Stimulated activated naive CD8-positive, alpha-beta T cell treated with anti-CD3 and anti-CD28 coated beads, Interleukin-15, Interleukin-2, amounts not matched to agents 100 ng/mL and 50 ng/mL, for 24 hours (primary cell): ENCODE data around the gene ARHGAP44.

Source experiments
- H3K27ac Mint-ChIP-seq: one replicate; pipeline ENCODE4 v1.8.0; 2021; ENCODE audit warnings: mild to moderate bottlenecking, mixed read lengths
- H3K27me3 Mint-ChIP-seq: one replicate; pipeline ENCODE4 v1.8.0; 2021; ENCODE audit warnings: mixed read lengths
- H3K36me3 Mint-ChIP-seq: one replicate; pipeline ENCODE4 v1.8.0; 2021; ENCODE audit warnings: low read depth, mixed read lengths
- H3K4me1 Mint-ChIP-seq: one replicate; pipeline ENCODE4 v1.8.0; 2021; ENCODE audit warnings: low read depth, mixed read lengths
- H3K4me3 Mint-ChIP-seq: one replicate; pipeline ENCODE4 v1.8.0; 2021; ENCODE audit warnings: mild to moderate bottlenecking, mixed read lengths
- H3K9me3 Mint-ChIP-seq: one replicate; pipeline ENCODE4 v1.8.0; 2021; ENCODE audit warnings: mixed read lengths

The ARHGAP44 gene

GRCh38 chr17:12800855-12801365, 11.6 kb downstream of the ARHGAP44 start:
- Mint-ChIP-seq H3K4me3 (no peak overlapping the region), H3K36me3 (no peaks in the 10 kb centered on the region), H3K27ac (no peak overlapping the region), H3K27me3 (no peaks in the 10 kb centered on the region), H3K9me3 (peaks cover 18% of the 10 kb centered on the region), H3K4me1 (no peaks in the 10 kb centered on the region)

GRCh38 chr17:12806630-12807029, 17.3 kb downstream of the ARHGAP44 start:
- no peak overlapping the region for H3K27ac Mint-ChIP-seq
- H3K4me3 Mint-ChIP-seq: no peak overlapping the region
- H3K27me3 Mint-ChIP-seq: no peaks in the 10 kb centered on the region
- no peaks in the 10 kb centered on the region for H3K36me3 Mint-ChIP-seq
- peaks cover 24% of the 10 kb centered on the region for H3K9me3 Mint-ChIP-seq
- no peaks in the 10 kb centered on the region for H3K4me1 Mint-ChIP-seq

- Mint-ChIP-seq H3K4me1 (no peaks in the 10 kb centered on the region), H3K9me3 (peaks cover 26% of the 10 kb centered on the region), H3K27me3 (no peaks in the 10 kb centered on the region), H3K36me3 (no peaks in the 10 kb centered on the region), H3K27ac (no peak overlapping the region), H3K4me3 (no peak overlapping the region)
Measured at GRCh38 chr17:12808723-12809122, 19.4 kb downstream of the ARHGAP44 start.

GRCh38 chr17:12812877-12813276, 23.6 kb downstream of the ARHGAP44 start:
- no peaks in the 10 kb centered on the region for H3K36me3 Mint-ChIP-seq
- peaks cover 17% of the 10 kb centered on the region for H3K9me3 Mint-ChIP-seq
- H3K4me1 Mint-ChIP-seq: no peaks in the 10 kb centered on the region
- H3K27ac Mint-ChIP-seq: no peak overlapping the region
- no peaks in the 10 kb centered on the region for H3K27me3 Mint-ChIP-seq
- no peak overlapping the region for H3K4me3 Mint-ChIP-seq

- H3K27ac Mint-ChIP-seq: no peak overlapping the region
- H3K27me3 Mint-ChIP-seq: no peaks in the 10 kb centered on the region
- H3K4me3 Mint-ChIP-seq: no peak overlapping the region
- H3K36me3 Mint-ChIP-seq: no peaks in the 10 kb centered on the region
- H3K4me1 Mint-ChIP-seq: no peaks in the 10 kb centered on the region
- peaks cover 17% of the 10 kb centered on the region for H3K9me3 Mint-ChIP-seq
Measured at GRCh38 chr17:12813664-12814063, 24.4 kb downstream of the ARHGAP44 start.

- no peaks in the 10 kb centered on the region for H3K4me1 Mint-ChIP-seq
Measured at GRCh38 chr17:12814718-12815117, 25.4 kb downstream of the ARHGAP44 start.

GRCh38 chr17:12815642-12816141, 26.4 kb downstream of the ARHGAP44 start:
- Mint-ChIP-seq H3K36me3 (no peaks in the 10 kb centered on the region), H3K9me3 (peaks cover 7% of the 10 kb centered on the region), H3K4me3 (no peak overlapping the region), H3K4me1 (no peaks in the 10 kb centered on the region), H3K27me3 (no peaks in the 10 kb centered on the region), H3K27ac (no peak overlapping the region)

More at GRCh38 chr17:12814718-12815117, 25.4 kb downstream of the ARHGAP44 start:
- Mint-ChIP-seq H3K9me3 (peaks cover 10% of the 10 kb centered on the region), H3K27me3 (no peaks in the 10 kb centered on the region), H3K27ac (no peak overlapping the region), H3K4me3 (no peak overlapping the region), H3K36me3 (no peaks in the 10 kb centered on the region)

- Mint-ChIP-seq H3K9me3 (no peaks in the 10 kb centered on the region), H3K4me1 (no peaks in the 10 kb centered on the region), H3K36me3 (no peaks in the 10 kb centered on the region), H3K27ac (no peak overlapping the region), H3K27me3 (no peaks in the 10 kb centered on the region), H3K4me3 (no peak overlapping the region)
Measured at GRCh38 chr17:12821376-12821940, 32.2 kb downstream of the ARHGAP44 start.

- no peak overlapping the region for H3K27ac Mint-ChIP-seq
- H3K9me3 Mint-ChIP-seq: peaks cover 11% of the 10 kb centered on the region
- no peak overlapping the region for H3K4me3 Mint-ChIP-seq
- H3K27me3 Mint-ChIP-seq: no peaks in the 10 kb centered on the region
- no peaks in the 10 kb centered on the region for H3K4me1 Mint-ChIP-seq
- H3K36me3 Mint-ChIP-seq: no peaks in the 10 kb centered on the region
Measured at GRCh38 chr17:12826431-12826830, 37.1 kb downstream of the ARHGAP44 start.

GRCh38 chr17:12830777-12831247, 41.5 kb downstream of the ARHGAP44 start:
- no peak overlapping the region for H3K27ac Mint-ChIP-seq

GRCh38 chr17:12831839-12832238, 42.5 kb downstream of the ARHGAP44 start:
- Mint-ChIP-seq H3K4me1 (no peaks in the 10 kb centered on the region), H3K36me3 (no peaks in the 10 kb centered on the region), H3K9me3 (peaks cover 46% of the 10 kb centered on the region), H3K4me3 (no peak overlapping the region), H3K27ac (no peak overlapping the region), H3K27me3 (no peaks in the 10 kb centered on the region)

More at GRCh38 chr17:12830777-12831247, 41.5 kb downstream of the ARHGAP44 start:
- no peak overlapping the region for H3K4me3 Mint-ChIP-seq
- peaks cover 43% of the 10 kb centered on the region for H3K9me3 Mint-ChIP-seq
- H3K36me3 Mint-ChIP-seq: no peaks in the 10 kb centered on the region
- H3K27me3 Mint-ChIP-seq: no peaks in the 10 kb centered on the region
- no peaks in the 10 kb centered on the region for H3K4me1 Mint-ChIP-seq

- Mint-ChIP-seq H3K9me3 (peaks cover 16% of the 10 kb centered on the region), H3K4me3 (no peak overlapping the region), H3K4me1 (no peaks in the 10 kb centered on the region), H3K36me3 (no peaks in the 10 kb centered on the region), H3K27ac (no peak overlapping the region), H3K27me3 (no peaks in the 10 kb centered on the region)
Measured at GRCh38 chr17:12839042-12839441, 49.7 kb downstream of the ARHGAP44 start.

- H3K36me3 Mint-ChIP-seq: no peaks in the 10 kb centered on the region
- no peak overlapping the region for H3K4me3 Mint-ChIP-seq
- no peaks in the 10 kb centered on the region for H3K27me3 Mint-ChIP-seq
- H3K9me3 Mint-ChIP-seq: peaks cover 3% of the 10 kb centered on the region
- no peaks in the 10 kb centered on the region for H3K4me1 Mint-ChIP-seq
- H3K27ac Mint-ChIP-seq: no peak overlapping the region
Measured at GRCh38 chr17:12842936-12843335, 53.6 kb downstream of the ARHGAP44 start.

- Mint-ChIP-seq H3K27ac (no peak overlapping the region), H3K9me3 (no peaks in the 10 kb centered on the region), H3K27me3 (no peaks in the 10 kb centered on the region), H3K4me1 (no peaks in the 10 kb centered on the region), H3K36me3 (no peaks in the 10 kb centered on the region), H3K4me3 (no peak overlapping the region)
Measured at GRCh38 chr17:12850996-12851395, 61.7 kb downstream of the ARHGAP44 start.

GRCh38 chr17:12851901-12852435, 62.7 kb downstream of the ARHGAP44 start:
- H3K4me3 Mint-ChIP-seq: no peak overlapping the region
- H3K27me3 Mint-ChIP-seq: no peaks in the 10 kb centered on the region
- H3K9me3 Mint-ChIP-seq: no peaks in the 10 kb centered on the region
- H3K4me1 Mint-ChIP-seq: no peaks in the 10 kb centered on the region
- no peak overlapping the region for H3K27ac Mint-ChIP-seq
- no peaks in the 10 kb centered on the region for H3K36me3 Mint-ChIP-seq

- H3K4me1 Mint-ChIP-seq: no peaks in the 10 kb centered on the region
- H3K27me3 Mint-ChIP-seq: no peaks in the 10 kb centered on the region
- H3K27ac Mint-ChIP-seq: no peak overlapping the region
- H3K9me3 Mint-ChIP-seq: no peaks in the 10 kb centered on the region
- no peak overlapping the region for H3K4me3 Mint-ChIP-seq
- H3K36me3 Mint-ChIP-seq: no peaks in the 10 kb centered on the region
Measured at GRCh38 chr17:12853921-12854320, 64.6 kb downstream of the ARHGAP44 start.
